Esophagus muscularis mucosa (tissue), 4 donors: ENCODE measurements around the gene ZFP91. TPM values are rescaled to one million over a fixed set of nuclear protein-coding genes. Genes with fewer than 3 reads are reported as not detected.
A peak's percentile ranks its signal among the peaks of the same experiment; 100 is the strongest.

ENCODE experiments used
- DNase-seq: peaks from one replicate; pipeline ENCODE4 v3.0.0-alpha.2; 2017; ENCODE audit errors: extremely low spot score
- H3K27ac ChIP-seq, 4 donors: fragments of 200-600 bp; sonication (generic); replicated peaks in 1 of 4; 1 replicate in 3 of 4; 2 replicates in 1 of 4; pipeline ENCODE4 v1.5.1; 2016 to 2019; ENCODE audit warnings: mild to moderate bottlenecking in 1 of 4
- H3K27me3 ChIP-seq, 4 donors: fragments of 200-600 bp; sonication (generic); one replicate each; pipeline versions ENCODE4 v1.5.1 to v1.6.0; 2016 to 2019
- H3K36me3 ChIP-seq, 4 donors: fragments of 200-600 bp; sonication (generic); one replicate each; pipeline ENCODE4 v1.5.1; 2016 to 2019
- H3K4me1 ChIP-seq, 4 donors: fragments of 200-600 bp; sonication (generic); one replicate each; pipeline ENCODE4 v1.5.1; 2016 to 2019
- H3K4me3 ChIP-seq, 4 donors: fragments of 200-600 bp; sonication (generic); 1 replicate in 2 of 4; 2 replicates in 2 of 4; pipeline ENCODE4 v1.5.1; 2016 to 2019; ENCODE audit warnings: mild to moderate bottlenecking in 4 of 4, moderate library complexity in 1 of 4
- H3K9me3 ChIP-seq, 4 donors: fragments of 200-600 bp; sonication (generic); 1 replicate in 3 of 4; 2 replicates in 1 of 4; pipeline ENCODE4 v1.5.1; 2016 to 2019
- EP300 ChIP-seq: sonication (generic); formaldehyde crosslinking; IDR thresholded peaks from one replicate; pipeline ENCODE4 v1.6.1; 2017; ENCODE audit warnings: antibody characterized with exemption
- POLR2A ChIP-seq: fragments of 450-650 bp; IDR thresholded peaks from one replicate; pipeline ENCODE4 v1.6.1; 2017; ENCODE audit warnings: antibody characterized with exemption, moderate library complexity, mild to moderate bottlenecking, low read depth
- POLR2AphosphoS5 ChIP-seq, 2 donors: sonication (generic); formaldehyde crosslinking; IDR thresholded peaks; one replicate each; pipeline ENCODE4 v1.6.1; 2017; ENCODE audit warnings: antibody characterized with exemption in 2 of 2
- WGBS: methylation state at CpG from one replicate; pipeline ENCODE4 v1.1.5; 2018; 5-methylcytosine and 5-hydroxymethylcytosine counted together
- intact Hi-C: fragments of 100-400 bp; cut with DNase I; formaldehyde crosslinking; loops from one replicate; pipeline ENCODE4 v1.15.1; 2023
- total RNA-seq, 4 donors: library from RNA; depleted of rRNA; stranded (reverse); fragments of >200 nt; gene quantifications; one replicate each; pipeline versions ENCODE4 v1.1.0 to v1.2.1, GENCODE V29; 2016
- TF ChIP-seq, protein P1 (sequence below), 3 experiments: fragments of 200-600 bp in 2 of 3; fragments of 450-650 bp in 1 of 3; sonication (generic) in 2 of 3; IDR thresholded peaks; one replicate each; pipeline ENCODE4 v1.5.1; 2017 to 2019; ENCODE audit warnings: antibody characterized with exemption in 3 of 3, mild to moderate bottlenecking in 2 of 3, moderate library complexity in 1 of 3

ZFP91 gene
- total RNA-seq, 4 donors from 2014 or later: 71.1 to 90.2 (median 77.7) TPM

DNA sequence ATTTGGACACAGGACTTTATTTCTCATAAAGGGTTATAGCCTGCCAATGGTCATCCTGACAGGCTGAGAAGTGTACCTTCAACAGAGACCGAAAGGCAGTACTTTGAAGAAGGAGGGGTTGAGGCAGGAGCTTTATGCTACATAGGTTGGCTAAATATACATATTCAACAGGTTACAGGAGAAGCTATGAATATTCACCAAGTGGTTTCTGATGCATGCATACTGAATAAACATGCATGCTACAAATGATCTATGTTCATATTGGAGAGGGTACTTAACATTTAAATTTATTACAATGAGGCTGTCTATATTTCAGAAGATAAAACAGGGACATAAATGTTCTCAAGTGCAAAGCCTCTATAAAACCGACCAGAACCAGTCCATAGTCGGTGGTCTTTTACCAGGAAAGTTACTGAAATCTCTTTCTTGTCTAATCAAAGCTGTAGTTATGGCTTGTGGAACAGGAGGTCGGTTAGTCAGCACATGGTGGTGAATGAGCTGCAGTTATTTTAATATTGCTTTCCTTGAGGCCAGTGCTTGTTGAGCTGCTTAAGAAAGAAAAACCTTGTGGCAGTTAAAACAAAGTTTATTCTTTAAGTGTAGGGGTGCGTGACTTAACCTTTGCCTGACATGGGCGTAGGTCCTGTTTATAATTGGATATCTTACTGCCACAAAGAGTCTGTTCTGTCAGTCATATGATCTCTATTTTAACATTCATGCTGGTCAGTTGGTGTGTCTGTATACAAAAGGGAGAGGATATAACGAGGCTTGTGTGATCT lies 63.1 kb downstream of the ZFP91 start:
- no peak for DNase-seq

DNA sequence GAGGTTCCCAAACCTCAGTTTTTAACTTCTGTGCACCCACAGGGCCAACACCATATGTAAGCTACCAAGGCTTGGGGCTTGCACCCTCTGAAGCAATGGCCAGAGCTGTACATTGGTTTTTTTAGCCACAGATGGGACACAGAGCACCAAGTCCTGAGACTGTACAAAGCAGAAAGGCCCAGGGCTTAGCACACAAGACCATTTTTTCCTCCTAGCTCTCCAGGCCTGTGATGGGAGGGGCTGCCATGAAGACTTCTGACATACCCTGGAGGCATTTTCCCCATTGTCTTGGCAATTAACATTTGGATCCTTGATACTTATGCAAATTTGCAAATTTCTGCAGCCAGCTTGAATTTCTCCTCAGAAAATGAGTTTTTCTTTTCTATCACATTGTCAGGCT lies 67.0 kb downstream of the ZFP91 start:
- intact Hi-C loops: no loop called here
- no peaks in the 10 kb centered on the region for H3K9me3 ChIP-seq
- no peaks in the 10 kb centered on the region for H3K36me3 ChIP-seq
- DNase-seq: no peak
- no peaks in the 10 kb centered on the region for H3K27me3 ChIP-seq
- no peak overlapping the region for H3K27ac ChIP-seq
- no peak overlapping the region for H3K4me3 ChIP-seq
- TF ChIP-seq EP300: no peak
- no peak for TF ChIP-seq POLR2AphosphoS5 (IDR thresholded peaks at IDR 0.05)
- no peak for TF ChIP-seq POLR2A
- TF ChIP-seq, protein P1, sequence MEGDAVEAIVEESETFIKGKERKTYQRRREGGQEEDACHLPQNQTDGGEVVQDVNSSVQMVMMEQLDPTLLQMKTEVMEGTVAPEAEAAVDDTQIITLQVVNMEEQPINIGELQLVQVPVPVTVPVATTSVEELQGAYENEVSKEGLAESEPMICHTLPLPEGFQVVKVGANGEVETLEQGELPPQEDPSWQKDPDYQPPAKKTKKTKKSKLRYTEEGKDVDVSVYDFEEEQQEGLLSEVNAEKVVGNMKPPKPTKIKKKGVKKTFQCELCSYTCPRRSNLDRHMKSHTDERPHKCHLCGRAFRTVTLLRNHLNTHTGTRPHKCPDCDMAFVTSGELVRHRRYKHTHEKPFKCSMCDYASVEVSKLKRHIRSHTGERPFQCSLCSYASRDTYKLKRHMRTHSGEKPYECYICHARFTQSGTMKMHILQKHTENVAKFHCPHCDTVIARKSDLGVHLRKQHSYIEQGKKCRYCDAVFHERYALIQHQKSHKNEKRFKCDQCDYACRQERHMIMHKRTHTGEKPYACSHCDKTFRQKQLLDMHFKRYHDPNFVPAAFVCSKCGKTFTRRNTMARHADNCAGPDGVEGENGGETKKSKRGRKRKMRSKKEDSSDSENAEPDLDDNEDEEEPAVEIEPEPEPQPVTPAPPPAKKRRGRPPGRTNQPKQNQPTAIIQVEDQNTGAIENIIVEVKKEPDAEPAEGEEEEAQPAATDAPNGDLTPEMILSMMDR (IDR thresholded peaks at IDR 0.05): no peak
- H3K4me1 ChIP-seq: peaks cover under 1 to 3% (median 2%) of the 10 kb centered on the region in 4 donors

More for the DNA sequence above, 63.1 kb downstream of the ZFP91 start:
- no peaks in the 10 kb centered on the region for H3K27me3 ChIP-seq
- H3K4me1 ChIP-seq: peaks cover 9 to 15% (median 13%) of the 10 kb centered on the region in 4 donors
- H3K9me3 ChIP-seq: no peaks in the 10 kb centered on the region
- H3K36me3 ChIP-seq: no peaks in the 10 kb centered on the region
- H3K27ac ChIP-seq: no peak overlapping the region
- intact Hi-C loops: no loop called here
- TF ChIP-seq EP300 (no peak), POLR2AphosphoS5 (IDR thresholded peaks at IDR 0.05) (no peak), POLR2A (no peak)
- TF ChIP-seq, protein P1 (IDR thresholded peaks at IDR 0.05): no peak
- 69% methylated on average over 7 of the region's 7 CpGs for WGBS
- H3K4me3 ChIP-seq: no peak overlapping the region

DNA sequence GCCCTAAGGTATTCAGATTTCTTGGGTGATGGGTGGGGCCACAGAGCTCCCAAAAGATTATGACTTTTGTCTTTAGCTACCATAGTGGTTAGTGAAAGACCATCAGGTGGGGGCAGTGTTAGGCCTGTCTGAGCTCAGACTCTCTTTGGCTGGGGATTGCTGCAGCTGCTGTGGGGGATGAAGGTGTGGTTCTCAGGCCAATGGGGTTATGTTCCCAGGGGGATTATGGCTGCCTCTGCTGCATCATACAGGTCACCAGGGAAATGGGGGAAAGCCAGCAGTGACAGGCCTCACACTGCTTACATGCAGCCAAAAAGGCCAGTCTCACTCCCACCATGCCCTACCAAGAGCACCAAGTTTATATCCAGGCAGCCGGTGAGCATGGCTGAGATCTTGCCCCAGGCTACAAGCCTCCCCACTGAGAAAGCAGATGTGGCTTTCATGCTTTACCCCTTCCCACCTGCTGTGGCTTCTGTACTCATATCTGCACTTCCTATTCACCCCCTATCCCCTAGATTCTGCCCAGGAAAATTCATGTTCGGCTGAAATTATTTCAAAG lies 68.4 kb downstream of the ZFP91 start:
- intact Hi-C loops: no loop called here
- Histone ChIP-seq H3K27ac (no peak overlapping the region), H3K4me1 (no peaks in the 10 kb centered on the region), H3K27me3 (no peaks in the 10 kb centered on the region), H3K4me3 (no peak overlapping the region), H3K36me3 (no peaks in the 10 kb centered on the region), H3K9me3 (no peaks in the 10 kb centered on the region)
- 90% methylated on average over 2 of the region's 2 CpGs for WGBS
- peak; percentile 68 for DNase-seq
- TF ChIP-seq, protein P1 (IDR thresholded peaks at IDR 0.05): no peak
- TF ChIP-seq POLR2A (no peak), POLR2AphosphoS5 (IDR thresholded peaks at IDR 0.05) (no peak), EP300 (no peak)

DNA sequence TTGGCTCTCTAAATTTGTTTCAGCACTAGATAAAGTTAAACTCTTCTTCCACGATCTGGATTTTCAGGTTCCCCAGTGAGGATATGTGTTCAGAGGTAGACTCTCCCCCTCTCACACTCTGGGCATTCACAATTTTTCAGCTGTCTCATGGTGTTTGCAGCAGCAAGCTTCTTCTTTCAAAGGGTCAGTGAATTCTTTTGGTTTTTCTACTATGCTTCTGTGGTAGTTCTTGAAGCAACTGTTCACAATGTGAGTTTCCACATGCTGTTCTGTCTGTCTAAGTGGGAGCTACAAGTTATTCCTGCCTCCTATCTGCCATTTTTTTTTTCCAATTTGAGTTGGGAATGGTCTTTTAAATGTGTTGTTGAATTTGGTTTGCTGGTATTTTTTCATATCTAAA lies 69.0 kb downstream of the ZFP91 start:
- DNase-seq: peak; percentile 64
- Histone ChIP-seq H3K9me3 (no peaks in the 10 kb centered on the region), H3K4me3 (no peak overlapping the region), H3K27me3 (no peaks in the 10 kb centered on the region), H3K27ac (no peak overlapping the region), H3K4me1 (no peaks in the 10 kb centered on the region), H3K36me3 (no peaks in the 10 kb centered on the region)
- 79% methylated on average over 1 of the region's 1 CpG for WGBS
- intact Hi-C loops: no loop called here
- TF ChIP-seq EP300 (no peak), POLR2AphosphoS5 (IDR thresholded peaks at IDR 0.05) (no peak), POLR2A (no peak)
- TF ChIP-seq, protein P1 (IDR thresholded peaks at IDR 0.05): no peak
